H1 (cell line): ENCODE data around the gene GPC6. TPM values are rescaled to one million over a fixed set of nuclear protein-coding genes. Genes with fewer than 3 reads are reported as not detected.

Experiments
- CTCF ChIA-PET: fragments of 300-600 bp; sonication (Branson Sonifier 250); formaldehyde crosslinking; loops from one replicate; lab custom pipeline; 2021; ENCODE audit not compliant: partially characterized antibody; lab: Charles Lee
- POLR2A ChIA-PET: fragments of 300-600 bp; sonication (Branson Sonifier 250); formaldehyde crosslinking; loops from one replicate; lab custom pipeline; 2021; ENCODE audit warnings: inconsistent platforms; ENCODE audit not compliant: partially characterized antibody; lab: Charles Lee
- DNase-seq, 2 experiments: peaks; one replicate each; pipeline versions ENCODE4 v3.0.0 to v3.0.0-alpha.2; 2010 to 2022; ENCODE audit warnings: low spot score in 2 of 2, low read depth in 1 of 2, mixed read lengths in 1 of 2
- FAIRE-seq: peaks from 2 replicates; lab custom pipeline; 2011; peaks lifted over from hg19 to GRCh38; lab: Jason Lieb, UNC
- H2AFZ ChIP-seq: 2 replicates; pipeline ENCODE4 v1.8.1; 2012; ENCODE audit warnings: low read length, inconsistent platforms
- H2AK5ac ChIP-seq: 2 replicates; pipeline ENCODE4 v1.6.1; 2013; ENCODE audit warnings: low read depth, low read length
- H2BK120ac ChIP-seq: replicated peaks from 2 replicates; pipeline ENCODE3; 2013; ENCODE audit warnings: low read depth, low read length, inconsistent platforms
- H2BK12ac ChIP-seq: 2 replicates; pipeline ENCODE4 v1.6.1; 2013; ENCODE audit warnings: low read depth, low read length
- H2BK15ac ChIP-seq: 2 replicates; pipeline ENCODE4 v1.6.1; 2013; ENCODE audit warnings: low read length
- H2BK20ac ChIP-seq: 2 replicates; pipeline ENCODE4 v1.6.1; 2013; ENCODE audit warnings: low read length
- H2BK5ac ChIP-seq: 2 replicates; pipeline ENCODE4 v1.6.1; 2013; ENCODE audit warnings: low read depth, low read length
- H3K14ac ChIP-seq: 2 replicates; pipeline ENCODE4 v1.6.1; 2013; ENCODE audit warnings: inconsistent platforms; ENCODE audit not compliant: insufficient read length
- H3K18ac ChIP-seq: 2 replicates; pipeline ENCODE4 v1.6.1; 2013; ENCODE audit warnings: low read length; ENCODE audit errors: extremely low read depth
- H3K23ac ChIP-seq: 2 replicates; pipeline ENCODE4 v1.6.1; 2013; ENCODE audit warnings: inconsistent platforms; ENCODE audit not compliant: insufficient read length
- H3K23me2 ChIP-seq: 2 replicates; pipeline ENCODE4 v1.6.1; 2013; ENCODE audit warnings: low read depth, low read length
- H3K27ac ChIP-seq: 2 replicates; pipeline ENCODE4 v1.6.1; 2011; ENCODE audit warnings: low read depth, low read length, inconsistent platforms
- H3K27me3 ChIP-seq, 4 experiments: replicated peaks in 1 of 4; 1 replicate in 1 of 4; 2 replicates in 3 of 4; pipeline versions ENCODE4 v1.6.1 to v1.8.1; 2011 to 2013; ENCODE audit warnings: low read length in 3 of 4, mild to moderate bottlenecking in 3 of 4, inconsistent platforms in 2 of 4, mixed read lengths in 2 of 4, moderate library complexity in 1 of 4; ENCODE audit not compliant: control insufficient read depth in 3 of 4, insufficient read depth in 3 of 4; ENCODE audit errors: extremely low read depth in 1 of 4
- H3K36me3 ChIP-seq, 4 experiments: 2 replicates each; pipeline versions ENCODE4 v1.6.1 to v1.8.1; 2011 to 2013; ENCODE audit warnings: mild to moderate bottlenecking in 4 of 4, low read length in 3 of 4, moderate library complexity in 2 of 4, control low read depth in 1 of 4, inconsistent platforms in 1 of 4; ENCODE audit not compliant: insufficient read depth in 4 of 4, control insufficient read depth in 2 of 4
- H3K4ac ChIP-seq: replicated peaks from 2 replicates; pipeline ENCODE3; 2013; ENCODE audit warnings: low read length, low read depth, mixed read lengths, inconsistent platforms; ENCODE audit not compliant: insufficient read length
- H3K4me1 ChIP-seq, 4 experiments: replicated peaks in 1 of 4; 1 replicate in 1 of 4; 2 replicates in 3 of 4; pipeline versions ENCODE4 v1.6.1 to v1.8.1; 2011 to 2013; ENCODE audit warnings: low read length in 3 of 4, inconsistent platforms in 2 of 4, mixed read lengths in 1 of 4; ENCODE audit not compliant: insufficient read depth in 4 of 4, control insufficient read depth in 3 of 4
- H3K4me2 ChIP-seq, 2 experiments: 2 replicates each; pipeline versions ENCODE4 v1.6.1 to v1.8.1; 2011 to 2013; ENCODE audit warnings: low read depth in 2 of 2, low read length in 2 of 2, control low read depth in 1 of 2, inconsistent platforms in 1 of 2, mild to moderate bottlenecking in 1 of 2; ENCODE audit not compliant: insufficient read depth in 1 of 2
- H3K4me3 ChIP-seq, 4 experiments: fragments of 200-600, 300-600 bp in 1 of 4; sonication (generic), shearing (Covaris generic), sonication (Bioruptor Twin) in 1 of 4; 2 replicates each; pipeline versions ENCODE4 v1.5.1 to v1.8.1; 2011 to 2016; ENCODE audit warnings: low read length in 4 of 4, low read depth in 3 of 4, control low read depth in 2 of 4, inconsistent platforms in 2 of 4, mild to moderate bottlenecking in 2 of 4, mixed read lengths in 1 of 4, moderate library complexity in 1 of 4; ENCODE audit not compliant: insufficient read depth in 2 of 4; ENCODE audit errors: extremely low read depth in 1 of 4
- H3K56ac ChIP-seq: replicated peaks from 2 replicates; pipeline ENCODE3; 2013; ENCODE audit warnings: low read depth, mild to moderate bottlenecking, mixed read lengths, low read length, inconsistent platforms; ENCODE audit not compliant: insufficient read length
- H3K79me1 ChIP-seq: 2 replicates; pipeline ENCODE4 v1.6.1; 2013; ENCODE audit warnings: low read depth, low read length, control low read depth
- H3K79me2 ChIP-seq, 2 experiments: 2 replicates each; pipeline versions ENCODE4 v1.6.1 to v1.8.1; 2012 to 2013; ENCODE audit warnings: low read length in 2 of 2, mild to moderate bottlenecking in 2 of 2, inconsistent platforms in 1 of 2; ENCODE audit not compliant: insufficient read depth in 2 of 2, control insufficient read depth in 1 of 2
- H3K9ac ChIP-seq, 4 experiments: replicated peaks in 1 of 4; 1 replicate in 1 of 4; 2 replicates in 3 of 4; pipeline versions ENCODE4 v1.6.1 to v1.8.1; 2011 to 2013; ENCODE audit warnings: low read depth in 3 of 4, low read length in 3 of 4, control low read depth in 2 of 4, mild to moderate bottlenecking in 2 of 4, moderate library complexity in 2 of 4, inconsistent platforms in 1 of 4; ENCODE audit errors: extremely low read depth in 1 of 4
- H3K9me3 ChIP-seq, 2 experiments: 2 replicates each; pipeline versions ENCODE4 v1.6.1 to v1.8.1; 2012 to 2013; ENCODE audit warnings: mild to moderate bottlenecking in 2 of 2, moderate library complexity in 2 of 2, control low read depth in 1 of 2, inconsistent platforms in 1 of 2, low read depth in 1 of 2, low read length in 1 of 2, mixed read lengths in 1 of 2; ENCODE audit not compliant: insufficient read depth in 2 of 2
- H4K20me1 ChIP-seq, 2 experiments: replicated peaks in 1 of 2; 2 replicates each; pipeline versions ENCODE3 to v1.8.1; 2011 to 2013; ENCODE audit warnings: inconsistent platforms in 2 of 2, low read length in 2 of 2, mild to moderate bottlenecking in 1 of 2; ENCODE audit not compliant: insufficient read depth in 2 of 2, control insufficient read depth in 1 of 2
- H4K5ac ChIP-seq: 2 replicates; pipeline ENCODE4 v1.6.1; 2013; ENCODE audit warnings: low read length, low read depth, mixed read lengths, inconsistent platforms; ENCODE audit not compliant: insufficient read length
- H4K8ac ChIP-seq: 2 replicates; pipeline ENCODE4 v1.8.0; 2013; ENCODE audit warnings: mild to moderate bottlenecking, moderate library complexity, low read length, inconsistent platforms; ENCODE audit not compliant: insufficient read depth; ENCODE audit errors: extremely low read depth
- H4K91ac ChIP-seq: replicated peaks from 2 replicates; pipeline ENCODE3; 2013; ENCODE audit warnings: low read length, mixed read lengths, inconsistent platforms; ENCODE audit not compliant: insufficient read length
- NANOG ChIP-seq: IDR thresholded peaks from 2 replicates; pipeline ENCODE4 v1.6.1; 2011; ENCODE audit warnings: low read length, low read depth, mild to moderate bottlenecking, inconsistent platforms; ENCODE audit not compliant: insufficient read depth, poor library complexity, severe bottlenecking
- POLR2AphosphoS5 ChIP-seq: IDR thresholded peaks from 2 replicates; pipeline ENCODE4 v1.6.1; 2011; ENCODE audit warnings: low read depth, low read length
- RNF2 ChIP-seq: fragments of 200-900, 300-1000 bp; sonication (generic); IDR thresholded peaks from 2 replicates; pipeline ENCODE4 v1.7.1; 2016; ENCODE audit warnings: borderline replicate concordance, low read depth, mild to moderate bottlenecking, antibody characterized with exemption, low read length; ENCODE audit not compliant: poor library complexity, severe bottlenecking; ENCODE audit errors: missing control alignments
- SP1 ChIP-seq: IDR thresholded peaks from 2 replicates; pipeline ENCODE4 v1.6.1; 2011; ENCODE audit warnings: low read depth, low read length
- polyA plus RNA-seq, 7 experiments: library from polyadenylated mRNA; depleted of rRNA in 3 of 7; stranded (reverse) in 5 of 7; unstranded in 2 of 7; fragments of >200 nt in 5 of 7; fragments of 200-250 nt in 2 of 7; gene quantifications; 1 replicate in 5 of 7; 2 replicates in 1 of 7; 4 replicates in 1 of 7; pipeline versions ENCODE4 v1.2.1 to v1.2.3, GENCODE V29; 2011 to 2013; ENCODE audit warnings: missing spikeins in 2 of 7, mixed read lengths in 2 of 7
- total RNA-seq: library from RNA; stranded (reverse); fragmentation: NEBNext Ultra II Directional; extraction: Animal tissue kit (Norgen Biotek cat#: 25700); gene quantifications from 2 replicates; pipeline ENCODE4 v1.2.1, GENCODE V29; 2021

GPC6 gene
- total and polyA plus RNA-seq, 2 of the 8 experiments (the other 6 are each of a cell fraction or from before 2014, with no cell fraction given) = 5.4 to 12.0 TPM

DNA sequence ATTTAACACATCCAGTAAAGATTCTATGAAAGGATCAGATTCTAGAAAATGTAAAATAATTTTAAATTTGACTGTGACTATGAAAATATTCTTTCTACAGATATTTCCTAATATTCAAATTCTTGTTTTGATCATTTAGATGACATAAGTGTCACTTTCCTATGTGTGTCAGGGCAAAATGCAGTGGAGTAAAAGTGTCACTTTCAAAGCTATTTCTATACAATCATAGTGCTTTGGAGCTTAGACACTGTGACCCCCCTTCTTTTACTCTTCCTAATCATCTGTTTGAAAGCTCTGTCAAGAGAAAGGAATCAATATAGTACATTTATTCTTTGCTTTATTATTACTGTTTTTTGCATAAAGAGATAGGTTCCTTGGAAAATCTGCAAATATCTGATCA, 760.9 kb downstream of the GPC6 start:
- H3K23me2 ChIP-seq = no peaks in the 10 kb centered on the region
- H3K9me3 ChIP-seq = no peaks in the 10 kb centered on the region
- no peak overlapping the region for H4K5ac ChIP-seq
- peaks cover 0 to 2% (median under 1%) of the 10 kb centered on the region in 4 experiments; a peak in 4 of 7 replicates for H3K27me3 ChIP-seq
- ChIA-PET POLR2A (no interaction called here), CTCF (no interaction called here)
- H3K27ac ChIP-seq = no peak overlapping the region
- no peak overlapping the region for H3K4me2 ChIP-seq
- H2AFZ ChIP-seq = no peak overlapping the region
- H3K14ac ChIP-seq = no peak overlapping the region
- no peak overlapping the region for H4K8ac ChIP-seq
- FAIRE-seq (no peak), DNase-seq (no peak)
- H2BK120ac ChIP-seq = no peak overlapping the region
- H3K4ac ChIP-seq = no peak overlapping the region
- H2BK20ac ChIP-seq = no peak overlapping the region
- no peak overlapping the region for H3K9ac ChIP-seq
- no peak overlapping the region for H2BK12ac ChIP-seq
- no peak overlapping the region for H3K23ac ChIP-seq
- no peak overlapping the region for H4K91ac ChIP-seq
- no peaks in the 10 kb centered on the region for H4K20me1 ChIP-seq
- H3K4me3 ChIP-seq = no peak overlapping the region
- no peak overlapping the region for H3K56ac ChIP-seq
- H3K4me1 ChIP-seq = peaks cover 0 to 5% (median 1%) of the 10 kb centered on the region in 4 experiments; a peak in 1 of 7 replicates
- TF ChIP-seq SP1 = no peak
- TF ChIP-seq RNF2 = no peak
- TF ChIP-seq POLR2AphosphoS5 = no peak
- no peak for TF ChIP-seq NANOG
- H3K18ac ChIP-seq = no peak overlapping the region
- no peaks in the 10 kb centered on the region for H3K79me2 ChIP-seq
- H3K36me3 ChIP-seq = no peaks in the 10 kb centered on the region
- no peak overlapping the region for H2AK5ac ChIP-seq
- H2BK15ac ChIP-seq = no peak overlapping the region
- no peak overlapping the region for H2BK5ac ChIP-seq
- H3K79me1 ChIP-seq = no peaks in the 10 kb centered on the region
